Fibroblast of skin of right quadriceps (primary cell): Measurements from ENCODE around the gene ABHD17C.
"Not testable (repeated sequence)": the region's sequence is repeated elsewhere in the genome, so short reads cannot be mapped to it uniquely, and the experiment has no call there.

Experiments
- DNase-seq: peaks from one replicate; pipeline ENCODE4 v3.0.0-alpha.2; 2013

Gene ABHD17C

GRCh38 chr15:80732818-80733217, 37.7 kb downstream of the ABHD17C start:
- DNase-seq, result no peak

- DNase-seq, result no peak
These were observed 38.4 kb downstream of the ABHD17C start for GRCh38 chr15:80733460-80733859.

GRCh38 chr15:80735344-80735743, 40.2 kb downstream of the ABHD17C start:
- no peak for DNase-seq

GRCh38 chr15:80736560-80736959, 41.5 kb downstream of the ABHD17C start:
- DNase-seq, result no peak

GRCh38 chr15:80739919-80740318, 44.8 kb downstream of the ABHD17C start:
- DNase-seq, result no peak

GRCh38 chr15:80742081-80742480, 47.0 kb downstream of the ABHD17C start:
- DNase-seq, result no peak

- no peak for DNase-seq
These were observed 48.2 kb downstream of the ABHD17C start for GRCh38 chr15:80743189-80743833.

GRCh38 chr15:80744415-80744814, 49.3 kb downstream of the ABHD17C start:
- DNase-seq, result no peak

GRCh38 chr15:80744826-80745225, 49.7 kb downstream of the ABHD17C start:
- DNase-seq, result peak; percentile 80

- no peak for DNase-seq
These were observed 50.8 kb downstream of the ABHD17C start for GRCh38 chr15:80745888-80746287.

- no peak for DNase-seq
These were observed 52.4 kb downstream of the ABHD17C start for GRCh38 chr15:80747317-80748053.

GRCh38 chr15:80749589-80749988, 54.5 kb downstream of the ABHD17C start:
- DNase-seq, result no peak

GRCh38 chr15:80750575-80750974, 55.5 kb downstream of the ABHD17C start:
- DNase-seq, result no peak

- DNase-seq, result no peak
These were observed 57.1 kb downstream of the ABHD17C start for GRCh38 chr15:80752204-80752603.

GRCh38 chr15:80753161-80753560, 58.1 kb downstream of the ABHD17C start:
- DNase-seq, result no peak

- no peak for DNase-seq
These were observed 58.9 kb downstream of the ABHD17C start for GRCh38 chr15:80754014-80754413.

GRCh38 chr15:80755885-80756284, 60.8 kb downstream of the ABHD17C start:
- DNase-seq, result no peak

GRCh38 chr15:80758130-80758745, 63.1 kb downstream of the ABHD17C start:
- no peak for DNase-seq

GRCh38 chr15:80760960-80761359, 65.8 kb downstream of the ABHD17C start:
- DNase-seq, result no peak

GRCh38 chr15:80761754-80762153, 66.6 kb downstream of the ABHD17C start:
- no peak for DNase-seq

- not testable (repeated sequence) for DNase-seq
These were observed 68.1 kb downstream of the ABHD17C start for GRCh38 chr15:80763235-80763634.

- DNase-seq, result no peak
These were observed 69.4 kb downstream of the ABHD17C start for GRCh38 chr15:80764535-80764934.

- DNase-seq, result no peak
These were observed 71.2 kb downstream of the ABHD17C start for GRCh38 chr15:80766275-80766674.

GRCh38 chr15:80768158-80768557, 73.0 kb downstream of the ABHD17C start:
- DNase-seq, result no peak
